ENCODE data around the gene CYP20A1. TPM values are rescaled to one million over a fixed set of nuclear protein-coding genes. Genes with fewer than 3 reads are reported as not detected.

The CYP20A1 gene
- total RNA-seq, result 32.4 and 34.4 TPM in 2 replicates

GRCh38 chr2:203238704-203239526 lies at the start of gene CYP20A1:
Gene CYP20A1, plus strand, starts transcription at chr2:203239018. Its CDS starts 45 bp downstream, at chr2:203239063.

GRCh38 chr2:203327901-203328759 lies 89.3 kb downstream of the CYP20A1 start, which contains the start of gene ABI2:
Gene ABI2, plus strand, starts transcription at chr2:203328394. Its CDS starts 121 bp downstream, at chr2:203328515.

Other genes with a start within 250 kb of the CYP20A1 start
- 14.9 and 17.0 TPM in 2 replicates for gene NBEAL1, start 224.1 kb upstream of the CYP20A1 start, total RNA-seq
- gene ABI2, start 89.4 kb downstream of the CYP20A1 start, total RNA-seq, result 29.9 and 35.3 TPM in 2 replicates